Sigmoid colon (tissue), 7 donors: ENCODE results near the gene RPP30. TPM values are rescaled to one million over a fixed set of nuclear protein-coding genes. Genes with fewer than 3 reads are reported as not detected.

Experiments used
- DNase-seq: peaks from one replicate; pipeline ENCODE4 v3.0.0-alpha.2; 2019
- H3K27ac ChIP-seq, 4 donors: fragments of 200-600 bp; sonication (generic); one replicate each; pipeline ENCODE4 v1.5.1; 2016 to 2019; ENCODE audit warnings: mild to moderate bottlenecking in 1 of 4
- H3K27me3 ChIP-seq, 3 donors: fragments of 200-600 bp; sonication (generic); one replicate each; pipeline ENCODE4 v1.5.1; 2019; ENCODE audit warnings: mild to moderate bottlenecking in 1 of 3
- H3K36me3 ChIP-seq, 4 donors: fragments of 200-600 bp; sonication (generic); one replicate each; pipeline ENCODE4 v1.5.1; 2016 to 2019
- H3K4me1 ChIP-seq, 4 donors: fragments of 200-600 bp; sonication (generic); one replicate each; pipeline ENCODE4 v1.5.1; 2017 to 2019
- H3K4me3 ChIP-seq, 4 donors: fragments of 200-600 bp; sonication (generic); one replicate each; pipeline ENCODE4 v1.5.1; 2017 to 2019; ENCODE audit warnings: mild to moderate bottlenecking in 2 of 4, moderate library complexity in 1 of 4
- H3K9me3 ChIP-seq, 4 donors: fragments of 200-600 bp in 3 of 4; sonication (generic) in 3 of 4; one replicate each; pipeline versions ENCODE4 v1.5.1 to v1.6.1; 2013 to 2019
- CTCF ChIP-seq, 4 experiments: fragments of 450-650 bp in 3 of 4; fragments of 200-600 bp in 1 of 4; IDR thresholded peaks; one replicate each; pipeline ENCODE4 v1.5.1; 2016 to 2019; ENCODE audit warnings: antibody characterized with exemption in 4 of 4, mild to moderate bottlenecking in 3 of 4, moderate library complexity in 2 of 4
- EP300 ChIP-seq, 4 donors: sonication (generic); formaldehyde crosslinking; IDR thresholded peaks; one replicate each; pipeline ENCODE4 v1.6.1; 2017; ENCODE audit warnings: antibody characterized with exemption in 4 of 4
- POLR2A ChIP-seq, 2 donors: fragments of 450-650 bp; IDR thresholded peaks; one replicate each; pipeline ENCODE4 v1.6.1; 2016; ENCODE audit warnings: antibody characterized with exemption in 2 of 2, mild to moderate bottlenecking in 2 of 2, moderate library complexity in 2 of 2
- POLR2AphosphoS5 ChIP-seq, 4 donors: sonication (generic); formaldehyde crosslinking; IDR thresholded peaks; one replicate each; pipeline ENCODE4 v1.6.1; 2017; ENCODE audit warnings: antibody characterized with exemption in 4 of 4
- WGBS, 2 donors: extraction: QIAGEN DNeasy Blood & Tissue Kit; methylation state at CpG; one replicate each; pipeline ENCODE4 v1.1.7; 2013; 5-methylcytosine and 5-hydroxymethylcytosine counted together
- intact Hi-C: fragments of 100-400 bp; cut with DNase I; formaldehyde crosslinking; loops from one replicate; pipeline ENCODE4 v1.15.1; 2023
- polyA plus RNA-seq, 3 donors: library from polyadenylated mRNA; stranded (reverse); fragments of 200-250 nt; gene quantifications; one replicate each; pipeline ENCODE4 v1.2.3, GENCODE V29; 2013
- total RNA-seq, 4 donors: library from RNA; depleted of rRNA; stranded (reverse); fragments of >200 nt; gene quantifications; one replicate each; pipeline ENCODE4 v1.1.0, GENCODE V29; 2016
- donor health status: healthy with polysubstance abuse.
- donor health status: Bipolar disorder and iron deficiency.
- donor health status: healthy.

The RPP30 gene
- total and polyA plus RNA-seq, 7 donors = 14.7 to 41.3 (median 29.6) TPM

GRCh38 chr10:90920986-90921666 lies 49.4 kb downstream of the RPP30 start, which contains the start of gene ANKRD1:
TSS of gene ANKRD1 (minus strand) at chr10:90921087. CDS start at chr10:90921027, 60 bp downstream.
- Histone ChIP-seq H3K27me3 (no peaks in the 10 kb centered on the region), H3K4me1 (no peaks in the 10 kb centered on the region), H3K27ac (no peak within 1 kb of the TSS), H3K9me3 (no peaks in the 10 kb centered on the region), H3K4me3 (no peak within 1 kb of the TSS), H3K36me3 (no peaks in the 10 kb centered on the region)
- intact Hi-C loops = no loop called here
- WGBS, 2 donors = 49 to 60% methylated on average over 5 of the region's 5 CpGs
- TF ChIP-seq EP300 (IDR thresholded peaks at IDR 0.05) (no peak), CTCF (IDR thresholded peaks at IDR 0.05) (no peak), POLR2AphosphoS5 (IDR thresholded peaks at IDR 0.05) (no peak), POLR2A (IDR thresholded peaks at IDR 0.05) (no peak)
- no peak for DNase-seq

GRCh38 chr10:90921906-90922305 lies 50.1 kb downstream of the RPP30 start:
- intact Hi-C loops = no loop called here
- TF ChIP-seq POLR2AphosphoS5 (IDR thresholded peaks at IDR 0.05) (no peak), POLR2A (IDR thresholded peaks at IDR 0.05) (no peak)
- WGBS, 2 donors = 72 to 82% methylated on average over 3 of the region's 3 CpGs

GRCh38 chr10:90923111-90923731 lies 51.4 kb downstream of the RPP30 start:
- WGBS, 2 donors = 59 to 66% methylated on average over 2 of the region's 2 CpGs
- H3K36me3 ChIP-seq = no peaks in the 10 kb centered on the region
- H3K9me3 ChIP-seq = no peaks in the 10 kb centered on the region
- TF ChIP-seq EP300 (IDR thresholded peaks at IDR 0.05) (no peak), POLR2AphosphoS5 (IDR thresholded peaks at IDR 0.05) (no peak), POLR2A (IDR thresholded peaks at IDR 0.05) (no peak), CTCF (IDR thresholded peaks at IDR 0.05) (no peak)
- intact Hi-C loops = no loop called here
- no peak overlapping the region for H3K27ac ChIP-seq
- no peak for DNase-seq
- no peak overlapping the region for H3K4me3 ChIP-seq
- no peaks in the 10 kb centered on the region for H3K27me3 ChIP-seq
- H3K4me1 ChIP-seq = no peaks in the 10 kb centered on the region

More at GRCh38 chr10:90921906-90922305, 50.1 kb downstream of the RPP30 start:
- no peaks in the 10 kb centered on the region for H3K4me1 ChIP-seq
- H3K27ac ChIP-seq = no peak overlapping the region
- no peaks in the 10 kb centered on the region for H3K36me3 ChIP-seq
- H3K27me3 ChIP-seq = no peaks in the 10 kb centered on the region
- no peak overlapping the region for H3K4me3 ChIP-seq
- no peaks in the 10 kb centered on the region for H3K9me3 ChIP-seq
- DNase-seq = no peak

GRCh38 chr10:90924552-90924951 lies 52.8 kb downstream of the RPP30 start:
- WGBS, 2 donors = 78 to 82% methylated on average over 3 of the region's 3 CpGs
- no peak overlapping the region for H3K27ac ChIP-seq
- TF ChIP-seq CTCF (IDR thresholded peaks at IDR 0.05) (no peak), POLR2A (IDR thresholded peaks at IDR 0.05) (no peak), POLR2AphosphoS5 (IDR thresholded peaks at IDR 0.05) (no peak), EP300 (IDR thresholded peaks at IDR 0.05) (no peak)
- no peaks in the 10 kb centered on the region for H3K36me3 ChIP-seq
- H3K9me3 ChIP-seq = no peaks in the 10 kb centered on the region
- H3K27me3 ChIP-seq = no peaks in the 10 kb centered on the region
- intact Hi-C loops = no loop called here
- H3K4me1 ChIP-seq = peaks cover 0 to 4% (median 0%) of the 10 kb centered on the region in 4 donors
- no peak overlapping the region for H3K4me3 ChIP-seq
- DNase-seq = no peak
